Measurements from ENCODE around the gene TGFBR2.

TGFBR2 gene

GRCh38 chr3:30646961-30647752 lies 40.8 kb downstream of the TGFBR2 start:
- TF ChIP-seq EP300 (IDR thresholded peaks at IDR 0.05; ENCODE audit: borderline replicate concordance) (no peak), NFIC (IDR thresholded peaks at IDR 0.05) (no peak), TAF1 (IDR thresholded peaks at IDR 0.05; ENCODE audit: low read depth) (no peak), MAX (IDR thresholded peaks at IDR 0.05) (no peak), TCF12 (IDR thresholded peaks at IDR 0.05; ENCODE audit: low read depth) (no peak), YY1 (IDR thresholded peaks at IDR 0.05; ENCODE audit: low read depth) (no peak)

- no peak for TF ChIP-seq NFIC (IDR thresholded peaks at IDR 0.05)
- no peak for TF ChIP-seq RAD21 (IDR thresholded peaks at IDR 0.05; ENCODE audit: low read depth)
- no peak for TF ChIP-seq MAX (IDR thresholded peaks at IDR 0.05)
- no peak for TF ChIP-seq TCF12 (IDR thresholded peaks at IDR 0.05; ENCODE audit: low read depth)
- no peak for TF ChIP-seq USF1 (IDR thresholded peaks at IDR 0.05)
- no peak for TF ChIP-seq EGR1 (IDR thresholded peaks at IDR 0.05)
- no peak for TF ChIP-seq ZBTB7A (IDR thresholded peaks at IDR 0.05; ENCODE audit: low read depth)
- no peak for TF ChIP-seq TAF1 (IDR thresholded peaks at IDR 0.05; ENCODE audit: low read depth)
- no peak for TF ChIP-seq CREB1 (IDR thresholded peaks at IDR 0.05; ENCODE audit: low read depth)
- TF ChIP-seq CEBPB (IDR thresholded peaks at IDR 0.05), result no peak
- no peak for TF ChIP-seq EP300 (IDR thresholded peaks at IDR 0.05; ENCODE audit: borderline replicate concordance)
- no peak for TF ChIP-seq YY1 (IDR thresholded peaks at IDR 0.05; ENCODE audit: low read depth)
- TF ChIP-seq TEAD4 (IDR thresholded peaks at IDR 0.05), result no peak
- no peak for TF ChIP-seq FOXM1 (IDR thresholded peaks at IDR 0.05; ENCODE audit: borderline replicate concordance, low read depth)
- TF ChIP-seq REST (IDR thresholded peaks at IDR 0.05; ENCODE audit: low read depth), result no peak
Observed at GRCh38 chr3:30648670-30649357, 42.4 kb downstream of the TGFBR2 start.

- TF ChIP-seq RAD21 (IDR thresholded peaks at IDR 0.05; ENCODE audit: low read depth), result no peak
- no peak for TF ChIP-seq TAF1 (IDR thresholded peaks at IDR 0.05; ENCODE audit: low read depth)
- TF ChIP-seq REST (IDR thresholded peaks at IDR 0.05; ENCODE audit: low read depth), result no peak
- TF ChIP-seq YY1 (IDR thresholded peaks at IDR 0.05; ENCODE audit: low read depth), result no peak
- no peak for TF ChIP-seq TEAD4 (IDR thresholded peaks at IDR 0.05)
Observed at GRCh38 chr3:30649572-30650318, 43.3 kb downstream of the TGFBR2 start.

GRCh38 chr3:30650348-30650995 lies 44.1 kb downstream of the TGFBR2 start:
- TF ChIP-seq CEBPB (IDR thresholded peaks at IDR 0.05), result no peak
- TF ChIP-seq USF1 (IDR thresholded peaks at IDR 0.05), result no peak
- no peak for TF ChIP-seq RAD21 (IDR thresholded peaks at IDR 0.05; ENCODE audit: low read depth)
- TF ChIP-seq MAX (IDR thresholded peaks at IDR 0.05), result no peak
- no peak for TF ChIP-seq EGR1 (IDR thresholded peaks at IDR 0.05)
- TF ChIP-seq NFIC (IDR thresholded peaks at IDR 0.05), result no peak
- TF ChIP-seq TEAD4 (IDR thresholded peaks at IDR 0.05), result no peak
- TF ChIP-seq FOXM1 (IDR thresholded peaks at IDR 0.05; ENCODE audit: borderline replicate concordance, low read depth), result no peak
- no peak for TF ChIP-seq TAF1 (IDR thresholded peaks at IDR 0.05; ENCODE audit: low read depth)
- TF ChIP-seq ZBTB7A (IDR thresholded peaks at IDR 0.05; ENCODE audit: low read depth), result no peak
- TF ChIP-seq TCF12 (IDR thresholded peaks at IDR 0.05; ENCODE audit: low read depth), result no peak
